Endothelial cell of umbilical vein (primary cell): ENCODE data around the gene ICE1.

Experiments
- CTCF ChIP-seq, 2 donors: IDR thresholded peaks; 1 replicate in 1 of 2; 2 replicates in 1 of 2; pipeline ENCODE4 v1.5.1; 2011; ENCODE audit warnings: low read length in 2 of 2, mild to moderate bottlenecking in 2 of 2, moderate library complexity in 2 of 2, control low read depth in 1 of 2, inconsistent platforms in 1 of 2, low read depth in 1 of 2; ENCODE audit not compliant: insufficient read depth in 1 of 2; ENCODE audit errors: extremely low read depth in 1 of 2
- EZH2 ChIP-seq: IDR thresholded peaks from 2 replicates; pipeline ENCODE4 v1.6.1; 2012; ENCODE audit warnings: borderline replicate concordance, low read depth, mild to moderate bottlenecking, moderate library complexity, low read length, inconsistent platforms; ENCODE audit not compliant: severe bottlenecking
- MYC ChIP-seq: IDR thresholded peaks from one replicate; pipeline ENCODE4 v1.6.1; 2011; ENCODE audit warnings: mild to moderate bottlenecking, low read depth, low read length
- POLR2A ChIP-seq: IDR thresholded peaks from 2 replicates; pipeline ENCODE4 v1.6.1; 2012; ENCODE audit warnings: low read depth, mild to moderate bottlenecking, control low read depth, low read length
- POLR2AphosphoS5 ChIP-seq: IDR thresholded peaks from 2 replicates; pipeline ENCODE4 v1.6.1; 2012; ENCODE audit warnings: low read depth, mild to moderate bottlenecking, control low read depth, low read length, moderate library complexity; ENCODE audit not compliant: insufficient read depth

- TF ChIP-seq CTCF (IDR thresholded peaks at IDR 0.05; ENCODE audit: extremely low read depth in 1 of 2, insufficient read depth in 1 of 2, low read depth in 1 of 2, low read length in 2 of 2) (no peak), POLR2A (no peak), POLR2AphosphoS5 (no peak), EZH2 (no peak), MYC (no peak)
Measured at GRCh38 chr5:5423586-5423985, 1.1 kb downstream of the ICE1 start.
